IPS-NIHi7 (cell line): ENCODE results near the gene GNL1.

Experiments
- DNase-seq: peaks from one replicate; pipeline ENCODE4 v3.0.0; 2012; ENCODE audit warnings: mixed read lengths; ENCODE audit errors: extremely low spot score

Gene GNL1

GRCh38 chr6:30568245-30568644 is 12.0 kb upstream of the GNL1 start:
- no peak for DNase-seq

- no peak for DNase-seq
These were observed 9.5 kb upstream of the GNL1 start for GRCh38 chr6:30565772-30566171.

GRCh38 chr6:30564114-30564513 is 7.8 kb upstream of the GNL1 start:
- DNase-seq = no peak

- DNase-seq = no peak
These were observed 6.5 kb upstream of the GNL1 start for GRCh38 chr6:30562470-30563425.

- no peak for DNase-seq
These were observed 4.6 kb upstream of the GNL1 start for GRCh38 chr6:30560930-30561329.

GRCh38 chr6:30557683-30557981 is 1.3 kb upstream of the GNL1 start:
- DNase-seq = no peak

- DNase-seq = peak; percentile 82
These were observed 805 bp upstream of the GNL1 start, which contains the start of gene PRR3 for GRCh38 chr6:30556906-30557682. PRR3 (plus strand) TSS chr6:30557295; CDS start chr6:30557345, 50 bp downstream.

- DNase-seq = no peak
These were observed 548 bp downstream of the GNL1 start for GRCh38 chr6:30555816-30556065.

GRCh38 chr6:30554962-30555815 is 1.1 kb downstream of the GNL1 start:
- peak; percentile 62 for DNase-seq

GRCh38 chr6:30554404-30554803 is 1.9 kb downstream of the GNL1 start:
- no peak for DNase-seq

GRCh38 chr6:30548375-30548774 is 7.9 kb downstream of the GNL1 start:
- DNase-seq = no peak

- DNase-seq = no peak
These were observed 8.8 kb downstream of the GNL1 start for GRCh38 chr6:30547454-30547853.

- peak; percentile 64 for DNase-seq
These were observed 11.5 kb downstream of the GNL1 start for GRCh38 chr6:30544666-30545272.

- DNase-seq = no peak
These were observed 12.5 kb downstream of the GNL1 start for GRCh38 chr6:30543821-30544220.

GRCh38 chr6:30542915-30543314 is 13.4 kb downstream of the GNL1 start:
- DNase-seq = no peak

- no peak for DNase-seq
These were observed 13.9 kb downstream of the GNL1 start for GRCh38 chr6:30542404-30542725.

GRCh38 chr6:30541515-30542403 is 14.5 kb downstream of the GNL1 start:
- peak; percentile 80 for DNase-seq

GRCh38 chr6:30537931-30538330 is 18.4 kb downstream of the GNL1 start:
- no peak for DNase-seq

- DNase-seq = no peak
These were observed 22.6 kb downstream of the GNL1 start for GRCh38 chr6:30533460-30534294.

- DNase-seq = no peak
These were observed 26.3 kb downstream of the GNL1 start for GRCh38 chr6:30530014-30530413.
